GM19372 (cell line): ENCODE results near the gene APC2.
"Not testable (repeated sequence)": the region's sequence is repeated elsewhere in the genome, so short reads cannot be mapped to it uniquely, and the experiment has no call there.

Experiments
- ATAC-seq: cut with Tn5 transposase; IDR thresholded peaks from one replicate; pipeline ENCODE4 v1.9.1; 2021; ENCODE audit warnings: mild to moderate bottlenecking, low read depth, moderate library complexity; ENCODE audit not compliant: unreplicated experiment

The APC2 gene

GRCh38 chr19:1505991-1506881, 56.3 kb downstream of the APC2 start:
- ATAC-seq, result no peak

- no peak for ATAC-seq
Observed at GRCh38 chr19:1507192-1507660, 57.3 kb downstream of the APC2 start.

GRCh38 chr19:1507763-1508506, 58.0 kb downstream of the APC2 start:
- ATAC-seq, result no peak

GRCh38 chr19:1508507-1508856, 58.6 kb downstream of the APC2 start:
- ATAC-seq, result no peak

GRCh38 chr19:1509602-1510441, 59.9 kb downstream of the APC2 start:
- ATAC-seq, result no peak

- no peak for ATAC-seq
Observed at GRCh38 chr19:1510442-1510806, 60.5 kb downstream of the APC2 start.

- no peak for ATAC-seq
Observed at GRCh38 chr19:1510807-1511206, 60.9 kb downstream of the APC2 start.

- no peak for ATAC-seq
Observed at GRCh38 chr19:1511318-1512317, 61.7 kb downstream of the APC2 start.

- ATAC-seq, result no peak
Observed at GRCh38 chr19:1512671-1513498, 63.0 kb downstream of the APC2 start, which contains the start of gene ADAMTSL5. ADAMTSL5 (minus strand) TSS chr19:1513019; CDS start chr19:1510943, 2,076 bp downstream.

- ATAC-seq, result no peak
Observed at GRCh38 chr19:1513499-1514294, 63.8 kb downstream of the APC2 start.

GRCh38 chr19:1514295-1514661, 64.4 kb downstream of the APC2 start:
- ATAC-seq, result no peak

- no peak for ATAC-seq
Observed at GRCh38 chr19:1514986-1515721, 65.2 kb downstream of the APC2 start.

GRCh38 chr19:1516395-1516753, 66.5 kb downstream of the APC2 start:
- no peak for ATAC-seq

GRCh38 chr19:1518471-1518870, 68.5 kb downstream of the APC2 start:
- ATAC-seq, result no peak

GRCh38 chr19:1519802-1520201, 69.9 kb downstream of the APC2 start:
- not testable (repeated sequence) for ATAC-seq

- no peak for ATAC-seq
Observed at GRCh38 chr19:1520203-1520780, 70.4 kb downstream of the APC2 start.

- no peak for ATAC-seq
Observed at GRCh38 chr19:1521636-1522035, 71.7 kb downstream of the APC2 start.
